Small intestine (tissue), 7 donors: ENCODE results near the gene AMZ1. TPM values are rescaled to one million over a fixed set of nuclear protein-coding genes. Genes with fewer than 3 reads are reported as not detected.

Experiments
- DNase-seq, 2 donors: peaks; one replicate each; pipeline versions ENCODE4 v3.0.0 to v3.0.0-alpha.2; 2013
- FAIRE-seq: peaks from 2 replicates; lab custom pipeline; 2012; peaks lifted over from hg19 to GRCh38; lab: Jason Lieb, UNC
- H3K27ac ChIP-seq, 3 donors: one replicate each; pipeline ENCODE4 v1.5.1; 2013; ENCODE audit warnings: low read length in 2 of 3, mild to moderate bottlenecking in 2 of 3, control low read depth in 1 of 3, inconsistent platforms in 1 of 3, low read depth in 1 of 3, moderate library complexity in 1 of 3
- H3K27me3 ChIP-seq, 3 donors: one replicate each; pipeline ENCODE4 v1.6.1; 2013; ENCODE audit warnings: low read length in 3 of 3, inconsistent platforms in 1 of 3; ENCODE audit not compliant: control insufficient read depth in 3 of 3, insufficient read depth in 3 of 3
- H3K36me3 ChIP-seq, 3 donors: one replicate each; pipeline ENCODE4 v1.6.1; 2013; ENCODE audit warnings: low read length in 3 of 3, inconsistent platforms in 1 of 3, low read depth in 1 of 3, mild to moderate bottlenecking in 1 of 3, moderate library complexity in 1 of 3; ENCODE audit not compliant: control insufficient read depth in 3 of 3, insufficient read depth in 2 of 3
- H3K4me1 ChIP-seq, 3 donors: one replicate each; pipeline ENCODE4 v1.6.1; 2013; ENCODE audit warnings: low read length in 2 of 3, inconsistent platforms in 1 of 3, low read depth in 1 of 3, mild to moderate bottlenecking in 1 of 3, moderate library complexity in 1 of 3; ENCODE audit not compliant: control insufficient read depth in 3 of 3, insufficient read depth in 2 of 3
- H3K4me3 ChIP-seq, 3 donors: one replicate each; pipeline ENCODE4 v1.5.1; 2013; ENCODE audit warnings: low read length in 3 of 3, control low read depth in 1 of 3, inconsistent platforms in 1 of 3, low read depth in 1 of 3, mild to moderate bottlenecking in 1 of 3, moderate library complexity in 1 of 3
- H3K9me3 ChIP-seq, 2 donors: one replicate each; pipeline ENCODE4 v1.6.1; 2013; ENCODE audit warnings: low read depth in 1 of 2, low read length in 1 of 2; ENCODE audit not compliant: control insufficient read depth in 2 of 2, insufficient read depth in 1 of 2
- WGBS, 3 donors: extraction: QIAGEN DNeasy Blood & Tissue Kit; methylation state at CpG; one replicate each; pipeline ENCODE4 v1.1.7; 2013; 5-methylcytosine and 5-hydroxymethylcytosine counted together
- polyA plus RNA-seq, 4 donors: library from polyadenylated mRNA; stranded (reverse) in 3 of 4; unstranded in 1 of 4; fragments of 200-250 nt in 3 of 4; fragments of 120-200 nt in 1 of 4; gene quantifications; one replicate each; pipeline versions ENCODE4 v1.2.1 to v1.2.3, GENCODE V29; 2013
- donor health status: healthy with polysubstance abuse.
- donor health status: control.
- donor health status: control.
- donor health status: Bipolar disorder and iron deficiency.
- donor health status: healthy.

The AMZ1 gene
- polyA plus RNA-seq, 4 donors: 0.07 to 0.24 TPM; not detected in 2

DNA sequence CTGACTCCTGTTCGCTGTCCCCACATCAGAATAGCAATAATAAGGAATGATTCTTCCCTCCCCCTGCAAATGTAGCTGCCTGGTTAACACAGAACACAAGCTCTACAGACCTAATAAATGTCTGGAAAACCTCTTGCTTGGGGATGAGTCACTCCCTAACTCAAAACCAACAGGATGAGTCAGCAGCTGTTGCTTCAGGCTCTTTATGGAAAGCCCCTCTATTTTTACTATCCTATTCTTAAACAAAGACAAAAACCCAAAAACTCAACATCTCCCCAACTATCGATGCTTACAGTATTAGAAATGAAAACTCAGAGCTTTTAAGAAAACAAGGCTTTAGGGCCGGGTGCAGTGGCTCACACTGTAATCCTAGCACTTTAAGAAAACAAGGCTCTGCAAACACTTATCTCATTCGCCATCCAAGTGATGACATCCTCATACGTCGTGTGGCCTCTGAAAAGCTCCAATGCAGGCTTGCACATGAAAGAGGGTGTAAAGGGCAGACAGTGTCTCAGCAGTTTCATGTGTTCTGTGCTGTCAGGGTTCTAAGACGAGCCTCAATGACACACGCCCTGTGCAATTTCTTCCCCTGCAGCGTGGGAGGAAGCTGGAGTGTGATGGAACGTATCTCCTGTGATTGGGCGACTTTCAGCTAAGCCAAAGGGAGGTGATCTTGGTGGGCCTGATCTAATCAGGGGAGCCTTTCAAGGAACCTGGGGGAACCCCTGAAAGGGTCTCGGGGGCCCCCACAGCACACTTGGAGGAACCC is 70.1 kb downstream of the AMZ1 start:
- Histone ChIP-seq H3K27me3 (no peaks in the 10 kb centered on the region), H3K4me3 (no peak overlapping the region), H3K9me3 (no peaks in the 10 kb centered on the region), H3K36me3 (peaks cover 0 to 31% (median 0%) of the 10 kb centered on the region in 3 donors), H3K4me1 (peaks cover 3 to 45% (median 18%) of the 10 kb centered on the region in 3 donors), H3K27ac (peak overlapping the region; percentile 42 to 89 (median 80))
- WGBS, 3 donors: 41 to 68% (median 47%) methylated on average over 12 of the region's 12 CpGs
- peak; percentile 48 to 82 for DNase-seq
- no peak for FAIRE-seq

DNA sequence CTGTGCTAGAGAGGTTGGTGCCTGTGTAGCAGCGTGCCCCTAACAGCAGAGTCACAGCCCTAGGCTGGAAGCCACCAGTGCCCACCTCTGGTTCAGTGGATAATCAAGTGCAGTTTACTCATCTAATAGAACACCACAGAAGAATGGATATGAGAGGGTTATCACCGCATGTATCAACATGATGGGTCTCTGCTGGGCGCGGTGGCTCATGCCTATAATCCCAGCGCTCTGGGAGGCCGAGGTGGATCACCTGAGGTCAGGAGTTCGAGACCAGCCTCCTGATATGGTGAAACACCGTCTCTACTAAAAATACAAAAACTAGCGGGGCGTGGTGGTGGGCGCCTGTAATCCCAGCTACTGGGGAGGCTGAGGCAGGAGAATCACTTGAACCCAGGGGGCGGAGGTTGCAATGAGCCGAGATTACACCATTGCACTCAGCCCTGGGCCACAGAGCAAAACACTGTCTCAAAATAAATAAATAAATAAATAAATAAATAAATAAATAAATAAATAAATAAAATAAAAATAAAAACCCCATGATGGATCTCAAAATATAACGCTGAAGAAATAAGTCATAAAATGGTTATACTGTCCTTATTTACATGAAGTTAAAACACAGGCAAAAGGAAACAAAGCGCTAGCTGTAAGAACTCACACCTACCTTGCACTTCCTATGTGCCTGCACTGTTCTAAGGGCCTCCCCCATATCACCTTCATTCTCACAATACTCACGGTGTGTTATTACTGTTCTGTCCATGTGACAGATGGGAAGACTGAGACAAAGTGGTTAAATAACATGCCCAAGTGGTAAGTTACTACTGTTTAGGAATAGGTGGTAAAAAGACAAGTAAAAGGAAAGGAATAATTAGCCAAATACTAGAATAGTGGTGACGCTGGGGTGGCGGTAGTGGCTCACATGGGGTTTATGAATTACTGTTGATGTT is 70.9 kb downstream of the AMZ1 start:
- FAIRE-seq: no peak
- peak overlapping the region; percentile 76 to 94 (median 89) for H3K27ac ChIP-seq
- DNase-seq: peak in 1 of 2 donors; percentile 7
- peaks cover 3 to 54% (median 18%) of the 10 kb centered on the region in 3 donors for H3K4me1 ChIP-seq
- H3K9me3 ChIP-seq: no peaks in the 10 kb centered on the region
- 81 to 89% (median 88%) methylated on average over 18 of the region's 18 CpGs for WGBS, 3 donors
- no peak overlapping the region for H3K4me3 ChIP-seq
- H3K27me3 ChIP-seq: no peaks in the 10 kb centered on the region
- H3K36me3 ChIP-seq: peaks cover 0 to 28% (median 0%) of the 10 kb centered on the region in 3 donors

DNA sequence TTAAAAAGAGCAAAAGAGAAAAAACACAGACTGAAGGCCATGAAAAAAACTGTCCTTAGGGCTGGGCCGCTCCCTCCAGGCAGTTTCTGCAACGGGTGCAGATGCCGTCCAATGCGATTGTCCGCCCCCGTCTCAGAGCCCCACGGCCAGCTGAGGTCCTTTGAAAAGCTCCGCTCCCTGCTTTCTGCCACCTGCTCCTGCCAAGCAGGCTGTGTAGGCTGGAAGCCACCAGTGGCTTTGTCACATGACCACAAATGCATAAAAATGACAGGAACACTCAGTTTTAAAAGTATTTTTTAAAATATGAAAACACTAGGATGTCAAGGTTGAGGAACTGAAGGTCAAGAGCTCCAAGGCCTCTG is 71.7 kb downstream of the AMZ1 start:
- WGBS, 3 donors: 4 to 46% (median 26%) methylated on average over 8 of the region's 8 CpGs
- Histone ChIP-seq H3K27ac (peak overlapping the region; percentile 76 to 94 (median 80)), H3K27me3 (no peaks in the 10 kb centered on the region), H3K9me3 (no peaks in the 10 kb centered on the region), H3K4me1 (peaks cover 3 to 54% (median 18%) of the 10 kb centered on the region in 3 donors), H3K36me3 (peaks cover 0 to 33% (median 0%) of the 10 kb centered on the region in 3 donors), H3K4me3 (no peak overlapping the region)
- FAIRE-seq (no peak), DNase-seq (no peak)

DNA sequence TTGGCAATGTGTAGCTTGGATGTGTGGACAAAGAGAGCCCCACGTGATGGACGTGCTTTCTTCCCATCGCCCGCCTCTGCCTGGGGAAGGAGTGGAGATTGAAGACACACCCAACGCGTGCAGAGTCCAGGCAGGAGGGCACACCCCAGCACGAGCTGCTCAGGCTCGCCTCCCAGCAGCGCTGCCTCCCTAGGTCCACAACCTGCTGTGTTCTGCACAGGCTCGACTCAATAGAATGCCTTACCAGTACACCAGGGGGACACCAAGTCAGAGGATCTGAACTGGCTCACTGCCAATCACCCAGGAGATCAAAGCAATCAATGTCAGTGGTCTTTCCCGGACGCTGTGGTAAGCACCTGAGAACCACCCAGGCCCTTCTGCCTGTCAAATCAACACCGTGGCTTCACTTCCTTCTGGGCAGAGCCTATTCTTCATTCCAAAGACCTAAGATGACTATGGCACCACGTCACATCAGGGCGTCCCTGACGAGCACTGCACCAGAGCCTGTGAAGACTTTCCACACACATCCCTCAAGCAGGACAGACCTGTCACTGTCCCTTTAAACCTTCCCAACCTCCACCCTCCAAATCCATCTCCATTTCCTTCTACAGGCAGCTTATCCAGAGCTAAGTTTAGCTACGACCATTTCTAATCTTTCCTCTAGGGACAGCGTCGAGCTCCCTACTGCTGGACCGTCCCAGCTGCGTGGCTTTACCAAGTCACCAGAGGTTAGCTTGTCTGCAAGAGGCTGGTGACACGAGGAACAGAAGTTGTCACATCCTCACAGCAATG is 72.3 kb downstream of the AMZ1 start:
- Histone ChIP-seq H3K27ac (peak overlapping the region; percentile 77 to 94 (median 80)), H3K27me3 (no peaks in the 10 kb centered on the region), H3K4me1 (peaks cover 3 to 54% (median 18%) of the 10 kb centered on the region in 3 donors), H3K4me3 (no peak overlapping the region), H3K9me3 (no peaks in the 10 kb centered on the region), H3K36me3 (peaks cover 0 to 31% (median 0%) of the 10 kb centered on the region in 3 donors)
- WGBS, 3 donors: 12 to 40% (median 30%) methylated on average over 22 of the region's 22 CpGs
- peak; percentile 96 to 97 for DNase-seq
- no peak for FAIRE-seq

DNA sequence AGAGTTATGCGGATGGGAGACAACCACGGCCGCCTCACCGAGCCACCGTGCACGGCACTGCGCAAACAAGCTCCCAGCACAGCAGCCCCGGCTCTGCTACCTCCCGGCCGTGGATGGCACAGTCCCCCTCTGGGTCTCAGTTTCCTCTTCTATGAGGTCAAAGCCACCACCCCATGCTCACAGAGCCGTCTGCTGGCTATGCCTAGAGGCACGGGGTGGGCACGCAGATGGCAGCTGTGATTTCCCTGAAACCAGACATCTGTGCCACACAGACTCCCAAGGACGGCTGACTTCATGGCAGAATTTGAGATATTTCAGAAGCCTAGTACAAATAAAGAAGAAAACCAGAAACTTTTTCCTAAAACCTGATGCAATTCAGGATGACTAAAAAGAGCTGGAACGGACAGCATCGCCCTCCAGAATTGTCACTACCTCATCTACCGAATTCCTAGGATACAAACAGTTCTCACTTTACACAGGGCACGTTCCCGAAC is 73.2 kb downstream of the AMZ1 start:
- no peak for FAIRE-seq
- no peak for DNase-seq
- H3K27me3 ChIP-seq: no peaks in the 10 kb centered on the region
- peak overlapping the region in 2 of 3 donors; percentile 80 to 94 for H3K27ac ChIP-seq
- peaks cover 0 to 31% (median 0%) of the 10 kb centered on the region in 3 donors for H3K36me3 ChIP-seq
- H3K4me1 ChIP-seq: peaks cover 3 to 54% (median 18%) of the 10 kb centered on the region in 3 donors
- WGBS, 3 donors: 91 to 95% (median 93%) methylated on average over 19 of the region's 19 CpGs
- H3K9me3 ChIP-seq: no peaks in the 10 kb centered on the region
- H3K4me3 ChIP-seq: no peak overlapping the region

DNA sequence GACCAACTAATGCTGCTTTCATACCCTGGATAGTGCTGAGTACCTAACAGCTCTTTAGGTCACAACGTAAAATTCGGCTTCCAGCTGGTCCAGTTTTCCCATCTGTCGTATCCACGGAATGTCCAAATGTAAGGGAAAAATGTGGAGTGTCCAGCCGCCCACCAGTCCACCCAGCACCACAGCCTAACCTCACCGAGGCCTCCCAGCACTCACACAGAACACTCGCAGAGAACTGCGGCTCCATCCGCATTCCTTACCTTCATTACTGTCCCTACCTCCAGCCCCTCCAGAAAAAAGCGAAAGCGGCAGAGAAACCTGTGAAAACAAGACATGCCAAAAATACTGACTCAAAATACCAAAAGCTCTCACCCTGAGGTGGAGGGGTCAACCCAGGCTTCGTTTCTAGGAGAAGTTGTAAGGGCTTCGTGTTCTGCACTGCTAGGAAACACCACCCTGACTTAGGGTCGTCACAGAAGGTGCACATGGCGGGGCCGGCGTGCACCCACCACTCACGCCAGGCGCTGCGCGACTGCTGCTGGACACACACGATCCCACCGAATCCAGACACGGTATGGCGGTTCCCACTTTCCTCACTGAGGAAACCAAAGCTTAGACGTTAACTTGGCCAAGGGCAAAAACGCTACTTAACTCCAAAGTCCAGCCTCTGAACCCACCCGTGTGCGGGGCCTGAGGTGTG is 73.9 kb downstream of the AMZ1 start:
- H3K4me1 ChIP-seq: peaks cover 3 to 54% (median 18%) of the 10 kb centered on the region in 3 donors

DNA sequence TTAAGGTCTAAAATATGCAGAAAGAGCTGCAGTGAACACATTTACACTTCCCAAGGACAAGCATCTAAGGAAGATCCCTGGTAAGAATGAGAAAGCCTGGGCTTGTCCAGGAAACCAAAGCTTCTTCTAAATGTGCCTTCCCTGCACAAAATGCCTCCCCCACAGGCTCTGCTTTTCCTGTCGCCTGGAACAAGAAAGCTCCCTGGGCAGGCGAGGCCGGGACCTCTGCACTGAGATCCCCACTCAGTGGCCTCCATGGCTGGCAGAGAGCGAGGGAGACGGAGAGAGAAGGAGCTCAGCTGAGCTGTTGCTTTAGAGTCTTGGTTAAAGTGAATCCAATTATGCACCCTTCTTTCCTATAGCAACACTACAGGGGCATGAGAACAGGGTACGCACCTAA is 75.6 kb downstream of the AMZ1 start:
- Histone ChIP-seq H3K4me1 (peaks cover 0 to 40% (median 11%) of the 10 kb centered on the region in 3 donors), H3K9me3 (no peaks in the 10 kb centered on the region), H3K27me3 (no peaks in the 10 kb centered on the region), H3K27ac (peak overlapping the region in 2 of 3 donors; percentile 58 to 77), H3K4me3 (no peak overlapping the region), H3K36me3 (peaks cover 0 to 20% (median 0%) of the 10 kb centered on the region in 3 donors)
- FAIRE-seq: no peak
- no peak for DNase-seq
- 82 to 91% (median 91%) methylated on average over 6 of the region's 6 CpGs for WGBS, 3 donors

More for the DNA sequence above, 73.9 kb downstream of the AMZ1 start:
- Histone ChIP-seq H3K9me3 (no peaks in the 10 kb centered on the region), H3K27ac (peak overlapping the region in 2 of 3 donors; percentile 58 to 77), H3K27me3 (no peaks in the 10 kb centered on the region), H3K4me3 (no peak overlapping the region), H3K36me3 (peaks cover 0 to 24% (median 0%) of the 10 kb centered on the region in 3 donors)
- DNase-seq (no peak), FAIRE-seq (no peak)
- WGBS, 3 donors: 92 to 93% (median 93%) methylated on average over 29 of the region's 29 CpGs
